ENCODE measurements around the gene PSMA6.

The PSMA6 gene

GRCh38 chr14:35366056-35366451, 73.9 kb downstream of the PSMA6 start:
- DNase-seq (ENCODE audit: low read depth, low spot score), result no peak

GRCh38 chr14:35366521-35366976, 74.4 kb downstream of the PSMA6 start:
- DNase-seq (ENCODE audit: low read depth, low spot score), result no peak

- DNase-seq (ENCODE audit: low read depth, low spot score), result no peak
Observed at GRCh38 chr14:35367056-35367372, 74.8 kb downstream of the PSMA6 start.

All from activated CD4-positive, CD25-positive, alpha-beta regulatory T cell treated with anti-CD3 and anti-CD28 coated beads, Interleukin-2, amount 50 U/mL, for 16 hours (primary cell).